GM12865 (cell line): Measurements from ENCODE around the gene LEAP2.

Experiments
- DNase-seq: peaks from one replicate; pipeline ENCODE4 v3.0.0; 2010; ENCODE audit warnings: low read depth
- H3K4me3 ChIP-seq: 2 replicates; pipeline ENCODE4 v1.5.1; 2011; ENCODE audit warnings: mild to moderate bottlenecking, low read depth, low read length, control low read depth
- CTCF ChIP-seq: IDR thresholded peaks from 2 replicates; pipeline ENCODE4 v1.5.1; 2011; ENCODE audit warnings: low read length, control low read depth, low read depth, inconsistent platforms; ENCODE audit not compliant: insufficient read depth; ENCODE audit errors: missing control alignments

The LEAP2 gene

GRCh38 chr5:132877466-132877865, 4.0 kb downstream of the LEAP2 start:
- DNase-seq, result no peak
- no peak overlapping the region for H3K4me3 ChIP-seq
- no peak for TF ChIP-seq CTCF

- H3K4me3 ChIP-seq, result no peak overlapping the region
- no peak for TF ChIP-seq CTCF
- DNase-seq, result no peak
These were observed 4.5 kb downstream of the LEAP2 start for GRCh38 chr5:132877938-132878337.

- TF ChIP-seq CTCF, result peak; percentile 66
- no peak overlapping the region for H3K4me3 ChIP-seq
- DNase-seq, result peak; percentile 71
These were observed 9.9 kb downstream of the LEAP2 start for GRCh38 chr5:132883261-132883834.

GRCh38 chr5:132884548-132884947, 11.1 kb downstream of the LEAP2 start:
- TF ChIP-seq CTCF, result no peak
- H3K4me3 ChIP-seq, result no peak overlapping the region
- no peak for DNase-seq

GRCh38 chr5:132886064-132886823, 12.8 kb downstream of the LEAP2 start:
- TF ChIP-seq CTCF, result no peak
- DNase-seq, result peak; percentile 22
- H3K4me3 ChIP-seq, result no peak overlapping the region

GRCh38 chr5:132887283-132887682, 13.8 kb downstream of the LEAP2 start:
- no peak for DNase-seq
- no peak for TF ChIP-seq CTCF
- no peak overlapping the region for H3K4me3 ChIP-seq

- DNase-seq, result no peak
- H3K4me3 ChIP-seq, result no peak overlapping the region
- no peak for TF ChIP-seq CTCF
These were observed 16.0 kb downstream of the LEAP2 start for GRCh38 chr5:132889501-132889900.
